IMR-90 (cell line): ENCODE results near the gene NLRC5. TPM values are rescaled to one million over a fixed set of nuclear protein-coding genes. Genes with fewer than 3 reads are reported as not detected.

Source experiments
- ATAC-seq: fragments of 200-7000 bp; cut with Tn5 transposase; 2 replicates; pipeline ENCODE4 v1.9.1; 2020; ENCODE audit warnings: low read depth, mild to moderate bottlenecking, moderate library complexity
- BruUV-seq: library from RNA; stranded (reverse); fragments of 400-500 nt; replicated peaks from 2 replicates; lab custom pipeline; 2021; lab: Mats Ljungman, UMichigan
- CTCF ChIA-PET: fragments of 300-600 bp; formaldehyde crosslinking; extraction: SDS; loops from one replicate; lab custom pipeline; 2021; ENCODE audit warnings: antibody characterized with exemption; lab: Yijun Ruan, JAX
- POLR2A ChIA-PET: fragments of 300-600 bp; sonication (Branson Sonifier 250); formaldehyde crosslinking; loops from one replicate; lab custom pipeline; 2022; ENCODE audit warnings: antibody characterized with exemption; ENCODE audit not compliant: unreplicated experiment; lab: Charles Lee
- DNase-seq: peaks from one replicate; pipeline ENCODE4 v3.0.0; 2013
- H2AFZ ChIP-seq: replicated peaks from 2 replicates; pipeline ENCODE3; 2013; ENCODE audit warnings: low read length, mild to moderate bottlenecking; ENCODE audit not compliant: poor library complexity
- H2AK5ac ChIP-seq: 2 replicates; pipeline ENCODE4 v1.6.1; 2013; ENCODE audit warnings: low read depth, low read length, inconsistent platforms
- H2AK9ac ChIP-seq: replicated peaks from 2 replicates; pipeline ENCODE3; 2013; ENCODE audit warnings: mild to moderate bottlenecking, low read depth, low read length, moderate library complexity; ENCODE audit not compliant: poor library complexity
- H2BK120ac ChIP-seq: 2 replicates; pipeline ENCODE4 v1.6.1; 2013; ENCODE audit warnings: low read depth, low read length, inconsistent platforms
- H2BK15ac ChIP-seq: 3 replicates; pipeline ENCODE4 v1.6.1; 2013; ENCODE audit warnings: low read depth, low read length, inconsistent platforms
- H2BK20ac ChIP-seq: 2 replicates; pipeline ENCODE4 v1.6.1; 2013; ENCODE audit warnings: low read depth, mild to moderate bottlenecking, inconsistent platforms, low read length, moderate library complexity
- H2BK5ac ChIP-seq: 2 replicates; pipeline ENCODE4 v1.6.1; 2013; ENCODE audit warnings: mild to moderate bottlenecking, low read depth, low read length, inconsistent platforms; ENCODE audit not compliant: poor library complexity, severe bottlenecking
- H3K14ac ChIP-seq: replicated peaks from 2 replicates; pipeline ENCODE4 v1.6.1; 2013; ENCODE audit warnings: low read depth, low read length, inconsistent platforms
- H3K18ac ChIP-seq: 2 replicates; pipeline ENCODE4 v1.6.1; 2013; ENCODE audit warnings: low read depth, low read length, control low read depth
- H3K23ac ChIP-seq: 2 replicates; pipeline ENCODE4 v1.6.1; 2013; ENCODE audit warnings: low read depth, low read length, inconsistent platforms
- H3K27ac ChIP-seq: 2 replicates; pipeline ENCODE4 v1.5.1; 2013; ENCODE audit warnings: mild to moderate bottlenecking, control low read depth, low read length; ENCODE audit not compliant: insufficient read depth
- H3K27me3 ChIP-seq: 2 replicates; pipeline ENCODE4 v1.6.1; 2013; ENCODE audit warnings: low read length; ENCODE audit not compliant: control insufficient read depth, insufficient read depth
- H3K36me3 ChIP-seq: 2 replicates; pipeline ENCODE4 v1.6.1; 2013; ENCODE audit warnings: low read length, mixed read lengths; ENCODE audit not compliant: control insufficient read depth, insufficient read depth
- H3K4ac ChIP-seq: 2 replicates; pipeline ENCODE4 v1.6.1; 2013; ENCODE audit warnings: low read depth, low read length, inconsistent platforms
- H3K4me1 ChIP-seq: 2 replicates; pipeline ENCODE4 v1.6.1; 2013; ENCODE audit warnings: low read length, mixed read lengths; ENCODE audit not compliant: control insufficient read depth, insufficient read depth
- H3K4me2 ChIP-seq: 2 replicates; pipeline ENCODE4 v1.6.1; 2013; ENCODE audit warnings: low read depth, mild to moderate bottlenecking, control low read depth, low read length, moderate library complexity
- H3K4me3 ChIP-seq: 2 replicates; pipeline ENCODE4 v1.5.1; 2013; ENCODE audit warnings: low read depth, mild to moderate bottlenecking, control low read depth, low read length, moderate library complexity; ENCODE audit not compliant: insufficient read depth
- H3K56ac ChIP-seq: 2 replicates; pipeline ENCODE4 v1.6.1; 2013; ENCODE audit warnings: low read length, inconsistent platforms; ENCODE audit not compliant: insufficient read depth; ENCODE audit errors: extremely low read depth
- H3K79me1 ChIP-seq, 2 experiments: 2 replicates each; pipeline ENCODE4 v1.6.1; 2013; ENCODE audit warnings: low read length in 2 of 2, inconsistent platforms in 1 of 2, low read depth in 1 of 2
- H3K9ac ChIP-seq: 2 replicates; pipeline ENCODE4 v1.6.1; 2013; ENCODE audit warnings: low read depth, low read length, control low read depth
- H3K9me1 ChIP-seq: 2 replicates; pipeline ENCODE4 v1.6.1; 2013; ENCODE audit warnings: low read length, inconsistent platforms; ENCODE audit not compliant: insufficient read depth
- H3K9me3 ChIP-seq: 2 replicates; pipeline ENCODE4 v1.6.1; 2013; ENCODE audit warnings: low read length; ENCODE audit not compliant: control insufficient read depth, insufficient read depth
- H4K20me1 ChIP-seq: 2 replicates; pipeline ENCODE4 v1.6.1; 2013; ENCODE audit warnings: low read length, inconsistent platforms; ENCODE audit not compliant: insufficient read depth
- H4K5ac ChIP-seq: 2 replicates; pipeline ENCODE4 v1.6.1; 2013; ENCODE audit warnings: mild to moderate bottlenecking, low read depth, low read length, control low read depth
- H4K8ac ChIP-seq, 2 experiments: 2 replicates each; pipeline ENCODE4 v1.6.1; 2013; ENCODE audit warnings: low read depth in 2 of 2, low read length in 2 of 2, control low read depth in 1 of 2, inconsistent platforms in 1 of 2
- H4K91ac ChIP-seq: 2 replicates; pipeline ENCODE4 v1.6.1; 2013; ENCODE audit warnings: low read depth, low read length, inconsistent platforms; ENCODE audit not compliant: insufficient read depth
- BHLHE40 ChIP-seq: fragments of 150-350 bp; IDR thresholded peaks from 2 replicates; pipeline ENCODE4 v1.6.1; 2016; ENCODE audit warnings: mild to moderate bottlenecking, low read depth, low read length
- CEBPB ChIP-seq: IDR thresholded peaks from 2 replicates; pipeline ENCODE4 v1.6.1; 2012; ENCODE audit warnings: low read depth, low read length, improper control_type of control experiment
- CHD1 ChIP-seq: IDR thresholded peaks from 2 replicates; pipeline ENCODE4 v1.6.1; 2012; ENCODE audit warnings: low read depth, low read length, improper control_type of control experiment
- CTCF ChIP-seq: conservative IDR thresholded peaks from 2 replicates; pipeline ENCODE4 v1.5.1; 2012; ENCODE audit warnings: mild to moderate bottlenecking, low read depth, low read length, improper control_type of control experiment
- ELK1 ChIP-seq: fragments of 150-350 bp; IDR thresholded peaks from 2 replicates; pipeline ENCODE4 v1.6.1; 2016; ENCODE audit warnings: low read depth, mild to moderate bottlenecking, low read length, moderate library complexity, borderline replicate concordance
- FOS ChIP-seq: fragments of 150-350 bp; IDR thresholded peaks from 2 replicates; pipeline ENCODE4 v1.6.1; 2016; ENCODE audit warnings: low read depth, low read length
- MAFK ChIP-seq: IDR thresholded peaks from 2 replicates; pipeline ENCODE4 v1.6.1; 2012; ENCODE audit warnings: low read depth, low read length, improper control_type of control experiment
- MXI1 ChIP-seq: IDR thresholded peaks from 2 replicates; pipeline ENCODE4 v1.6.1; 2012; ENCODE audit warnings: low read depth, mild to moderate bottlenecking, low read length, moderate library complexity, borderline replicate concordance
- NFE2L2 ChIP-seq: fragments of 150-350 bp; IDR thresholded peaks from 2 replicates; pipeline ENCODE4 v1.6.1; 2016; ENCODE audit warnings: low read depth, mild to moderate bottlenecking, low read length
- POLR2A ChIP-seq: IDR thresholded peaks from 2 replicates; pipeline ENCODE4 v1.6.1; 2012; ENCODE audit warnings: mild to moderate bottlenecking, low read depth, low read length
- RAD21 ChIP-seq: IDR thresholded peaks from 2 replicates; pipeline ENCODE4 v1.6.1; 2012; ENCODE audit warnings: low read length, improper control_type of control experiment
- RCOR1 ChIP-seq: IDR thresholded peaks from 2 replicates; pipeline ENCODE4 v1.6.1; 2012; ENCODE audit warnings: mild to moderate bottlenecking, low read length, improper control_type of control experiment; ENCODE audit not compliant: insufficient replicate concordance
- RFX5 ChIP-seq: IDR thresholded peaks from 2 replicates; pipeline ENCODE4 v1.8.0; 2012; ENCODE audit warnings: low read depth, mild to moderate bottlenecking, low read length, moderate library complexity
- SMC3 ChIP-seq: fragments of 150-350 bp; IDR thresholded peaks from 2 replicates; pipeline ENCODE4 v1.6.1; 2016; ENCODE audit warnings: low read depth, mild to moderate bottlenecking, antibody characterized with exemption, low read length, moderate library complexity
- USF2 ChIP-seq: fragments of 150-350 bp; IDR thresholded peaks from 2 replicates; pipeline ENCODE4 v1.6.1; 2017; ENCODE audit warnings: mild to moderate bottlenecking, antibody characterized with exemption, low read length, low read depth
- WGBS, 2 experiments: methylation state at CpG; one replicate each; pipeline versions ENCODE4 v1.1.5 to v1.1.7; 2013; ENCODE audit warnings: missing lambda C conversion rate in 2 of 2; ENCODE audit not compliant: insufficient read length in 1 of 2; ENCODE audit errors: extremely low coverage in 2 of 2; 5-methylcytosine and 5-hydroxymethylcytosine counted together
- dilution Hi-C: fragments of 300-500 bp; cut with HindIII; formaldehyde crosslinking; loops from one replicate; pipeline ENCODE4 v1.14.3; 2018; ENCODE audit warnings: low sequenced_read_pairs; ENCODE audit not compliant: unreplicated experiment
- in situ Hi-C: fragments of 300-500 bp; cut with MboI; formaldehyde crosslinking; loops from 3 replicates; pipeline ENCODE4 v1.14.3; 2019; ENCODE audit warnings: low sequenced_read_pairs, inconsistent platforms, mixed read lengths
- intact Hi-C: fragments of 100-400 bp; cut with micrococcal nuclease; formaldehyde crosslinking; loops from 2 replicates; pipeline ENCODE4 v1.10.0; 2022
- polyA plus RNA-seq, 3 experiments: library from polyadenylated mRNA; depleted of rRNA; stranded (reverse); fragments of >200 nt; gene quantifications; 2 replicates each; pipeline ENCODE4 v1.2.3, GENCODE V29; 2012; ENCODE audit warnings: low replicate concordance in 1 of 3
- total RNA-seq: library from RNA; depleted of rRNA; stranded (reverse); fragments of >200 nt; gene quantifications from 2 replicates; pipeline ENCODE4 v1.2.3, GENCODE V29; 2012

The NLRC5 gene
- total and polyA plus RNA-seq, 2 of the 4 experiments (the other 2 are of a cell fraction) = 9.1 to 14.9 TPM

- ChIA-PET CTCF (no interaction called here), POLR2A (no interaction called here)
- Histone ChIP-seq H4K8ac (peak overlapping the region; percentile 93 to 99), H3K23ac (peak overlapping the region; percentile 100), H3K56ac (peak overlapping the region; percentile 77), H3K4me3 (no peak overlapping the region), H3K9me1 (peaks cover 19% of the 10 kb centered on the region), H2AK9ac (peak overlapping the region; percentile 91), H3K27ac (peak overlapping the region; percentile 90), H3K4ac (peak overlapping the region; percentile 99), H2AFZ (peak overlapping the region; percentile 1), H2BK20ac (peak overlapping the region; percentile 98), H3K4me2 (no peak overlapping the region), H3K79me1 (peaks cover 28 to 81% of the 10 kb centered on the region in 2 experiments), H4K5ac (peak overlapping the region; percentile 96), H2BK120ac (peak overlapping the region; percentile 98), H2BK15ac (peak overlapping the region; percentile 92; the same call in 2 of the 3 replicates), H2BK5ac (peak overlapping the region; percentile 99), H2AK5ac (peak overlapping the region; percentile 99), H3K14ac (peak overlapping the region; percentile 98), H3K9ac (peak overlapping the region; percentile 44), H4K20me1 (no peaks in the 10 kb centered on the region), H3K9me3 (no peaks in the 10 kb centered on the region), H3K4me1 (peaks cover 16% of the 10 kb centered on the region), H4K91ac (peak overlapping the region; percentile 99), H3K18ac (peak overlapping the region; percentile 90; the same call in 1 of the 2 replicates), H3K36me3 (peaks cover 3% of the 10 kb centered on the region), H3K27me3 (no peaks in the 10 kb centered on the region)
- intact Hi-C loops = no loop called here
- no TSS peak for BruUV-seq
- ATAC-seq (no peak), DNase-seq (no peak)
- WGBS, 2 experiments = 97% methylated on average over 5 of the region's 11 CpGs; no CpG with 5 or more reads in 1 of the 2 experiments
- dilution Hi-C loops = no loop called here
- in situ Hi-C loops = no loop called here
- TF ChIP-seq RFX5 = no peak
- TF ChIP-seq FOS = no peak
- TF ChIP-seq ELK1 = no peak
- TF ChIP-seq CTCF = no peak
- no peak for TF ChIP-seq NFE2L2
- no peak for TF ChIP-seq POLR2A
- no peak for TF ChIP-seq MAFK
- no peak for TF ChIP-seq CHD1
- TF ChIP-seq MXI1 = no peak
- no peak for TF ChIP-seq BHLHE40
- no peak for TF ChIP-seq SMC3
- no peak for TF ChIP-seq RAD21
- no peak for TF ChIP-seq USF2
- no peak for TF ChIP-seq RCOR1
- TF ChIP-seq CEBPB = no peak
Measured at GRCh38 chr16:56999409-57000270, 10.3 kb downstream of the NLRC5 start.
